K562 (cell line): ENCODE measurements around the gene APC2. TPM values are rescaled to one million over a fixed set of nuclear protein-coding genes. Genes with fewer than 3 reads are reported as not detected.

ENCODE experiments used
- ATAC-seq: fragments of 200-7000 bp; cut with Tn5 transposase; 3 replicates; pipeline ENCODE4 v1.9.1; 2020; ENCODE audit warnings: moderate library complexity
- BruUV-seq: library from RNA; stranded (reverse); fragments of 400-500 nt; replicated peaks from 2 replicates; lab custom pipeline; 2021; lab: Mats Ljungman, UMichigan
- CTCF ChIA-PET: fragments of 300-600 bp; formaldehyde crosslinking; extraction: SDS; loops from one replicate; lab custom pipeline; 2021; ENCODE audit warnings: low intra/inter-chr PET ratio; lab: Yijun Ruan, JAX
- POLR2A ChIA-PET: fragments of 300-600, 350-650 bp; sonication (Branson Sonifier 250); formaldehyde crosslinking; extraction: SDS; loops from one replicate; lab custom pipeline; 2021; ENCODE audit warnings: antibody characterized with exemption, inconsistent platforms; lab: Yijun Ruan, JAX
- DNase-seq, 4 experiments: peaks; one replicate each; pipeline versions ENCODE4 v3.0.0 to v3.0.0-alpha.2; 2011 to 2018; ENCODE audit warnings: low spot score in 3 of 4, mixed read lengths in 3 of 4; ENCODE audit errors: extremely low read depth in 1 of 4
- FAIRE-seq: peaks from 2 replicates; lab custom pipeline; 2011; peaks lifted over from hg19 to GRCh38; lab: Jason Lieb, UNC
- H2AFZ ChIP-seq: 2 replicates; pipeline ENCODE4 v1.6.0; 2011; ENCODE audit warnings: low read depth, low read length, control low read depth, inconsistent platforms
- H3K27ac ChIP-seq: fragments of 200-600 bp; 3 replicates; pipeline ENCODE4 v1.8.0; 2011; ENCODE audit warnings: low read depth, mild to moderate bottlenecking, control low read depth, inconsistent platforms, low read length, moderate library complexity, mixed read lengths; ENCODE audit errors: extremely low read depth
- H3K27me3 ChIP-seq, 2 experiments: fragments of 300-600 bp in 1 of 2; 2 replicates in 1 of 2; 3 replicates in 1 of 2; pipeline versions ENCODE4 v1.6.0 to v1.8.0; 2011; ENCODE audit warnings: inconsistent platforms in 2 of 2, low read length in 2 of 2, mild to moderate bottlenecking in 1 of 2, mixed read lengths in 1 of 2, moderate library complexity in 1 of 2; ENCODE audit not compliant: control insufficient read depth in 2 of 2, insufficient read depth in 2 of 2
- H3K36me3 ChIP-seq: fragments of 300-600 bp; 3 replicates; pipeline ENCODE4 v1.8.0; 2011; ENCODE audit warnings: mild to moderate bottlenecking, low read length, inconsistent platforms; ENCODE audit not compliant: control insufficient read depth, insufficient read depth
- H3K4me1 ChIP-seq, 2 experiments: fragments of 200-600 bp in 1 of 2; replicated peaks in 1 of 2; 2 replicates in 1 of 2; 3 replicates in 1 of 2; pipeline versions ENCODE4 v1.5.1 to v1.8.0; 2011; ENCODE audit warnings: inconsistent platforms in 2 of 2, low read length in 2 of 2, mild to moderate bottlenecking in 1 of 2, mixed read lengths in 1 of 2, moderate library complexity in 1 of 2; ENCODE audit not compliant: control insufficient read depth in 2 of 2, insufficient read depth in 2 of 2
- H3K4me2 ChIP-seq: 2 replicates; pipeline ENCODE4 v1.6.1; 2011; ENCODE audit warnings: low read length, control low read depth, inconsistent platforms, mixed read lengths; ENCODE audit not compliant: insufficient read depth
- H3K4me3 ChIP-seq: fragments of 200-600 bp; sonication (generic), shearing (Covaris generic); 2 replicates; pipeline ENCODE4 v1.5.1; 2016; ENCODE audit warnings: control low read depth, inconsistent platforms
- H3K79me2 ChIP-seq: fragments of 200-600 bp; 3 replicates; pipeline ENCODE4 v1.8.0; 2011; ENCODE audit warnings: low read length, inconsistent platforms; ENCODE audit not compliant: control insufficient read depth, insufficient read depth
- H3K9ac ChIP-seq, 2 experiments: 2 replicates each; pipeline versions ENCODE4 v1.6.0 to v1.6.1; 2011; ENCODE audit warnings: low read depth in 2 of 2, low read length in 2 of 2, control low read depth in 1 of 2, inconsistent platforms in 1 of 2, mild to moderate bottlenecking in 1 of 2, mixed read lengths in 1 of 2; ENCODE audit not compliant: insufficient read depth in 1 of 2
- H3K9me1 ChIP-seq: one replicate; pipeline ENCODE4 v1.6.0; 2011; ENCODE audit warnings: inconsistent platforms, mild to moderate bottlenecking, low read length, moderate library complexity; ENCODE audit not compliant: control insufficient read depth, insufficient read depth
- H3K9me3 ChIP-seq: replicated peaks from 2 replicates; pipeline ENCODE4 v1.5.1; 2011; ENCODE audit warnings: low read depth, low read length, inconsistent platforms; ENCODE audit not compliant: control insufficient read depth, insufficient read depth
- H4K20me1 ChIP-seq: replicated peaks from 2 replicates; pipeline ENCODE4 v1.6.1; 2011; ENCODE audit warnings: low read length, inconsistent platforms, mixed read lengths; ENCODE audit not compliant: control insufficient read depth, insufficient read depth
- RBBP5 ChIP-seq: fragments of 200-600 bp; sonication (generic); IDR thresholded peaks from 2 replicates; pipeline ENCODE4 v1.6.1; 2012; ENCODE audit warnings: borderline replicate concordance, mild to moderate bottlenecking, low read length, control low read depth, inconsistent platforms; ENCODE audit not compliant: insufficient read depth, poor library complexity, severe bottlenecking
- SIN3B ChIP-seq: fragments of 450-650 bp; IDR thresholded peaks from 2 replicates; pipeline ENCODE4 v1.6.1; 2017; ENCODE audit warnings: low read depth, mild to moderate bottlenecking, moderate library complexity
- ZKSCAN8 ChIP-seq: fragments of 200-800 bp; sonication (Bioruptor generic); IDR thresholded peaks from 2 replicates; pipeline ENCODE4 v1.6.1; 2016; ENCODE audit warnings: missing genetic modification characterization, missing compliant biosample characterization
- ZNF766 ChIP-seq: fragments of 200-800 bp; sonication (Bioruptor generic); conservative IDR thresholded peaks from 2 replicates; pipeline ENCODE4 v1.6.1; 2016; ENCODE audit warnings: missing genetic modification characterization, missing compliant biosample characterization
- WGBS: fragments of 100-300 bp; shearing (Covaris generic); methylation state at CpG from one replicate; pipeline ENCODE4 v1.1.6; 2016; ENCODE audit warnings: low coverage, mixed read lengths; ENCODE audit not compliant: insufficient coverage; ENCODE audit errors: missing lambda C conversion rate; 5-methylcytosine and 5-hydroxymethylcytosine counted together
- in situ Hi-C: fragments of 300-500 bp; cut with MboI; formaldehyde crosslinking; loops from 4 replicates; pipeline ENCODE4 v1.15.0; 2018; ENCODE audit warnings: inconsistent platforms, mixed read lengths
- intact Hi-C: fragments of 100-400 bp; cut with micrococcal nuclease; formaldehyde crosslinking; loops from 2 replicates; pipeline ENCODE4 v1.14.2; 2022
- polyA plus RNA-seq, 8 experiments: library from polyadenylated mRNA; depleted of rRNA in 4 of 8; stranded (reverse) in 5 of 8; unstranded in 3 of 8; fragments of >200 nt; fragmentation: Nextera tagmentation in 2 of 8; fragmentation: Illumina TruSeq in 1 of 8; extraction: Ambion mirVana in 2 of 8; extraction: Trizol in 1 of 8; gene quantifications; 2 replicates each; pipeline versions ENCODE4 v1.2.1 to v1.2.3, GENCODE V29; 2011 to 2014; ENCODE audit warnings: inconsistent platforms in 1 of 8, missing spikeins in 1 of 8
- total RNA-seq, 7 experiments: library from RNA; depleted of rRNA in 6 of 7; stranded (reverse); fragments of >200 nt in 6 of 7; fragmentation: Illumina TruSeq in 2 of 7; extraction: Trizol in 2 of 7; gene quantifications; 2 replicates each; pipeline versions ENCODE4 v1.2.1 to v1.2.3, GENCODE V29; 2011 to 2021; ENCODE audit warnings: low replicate concordance in 1 of 7
- TF ChIP-seq, protein P1 (sequence below): sonication (generic); formaldehyde crosslinking; IDR thresholded peaks from 2 replicates; pipeline ENCODE4 v1.9.0; 2022; ENCODE audit warnings: mild to moderate bottlenecking, missing genetic modification reagents
- TF ChIP-seq, protein P2 (sequence below): fragments of 200-800 bp; sonication (Bioruptor generic); IDR thresholded peaks from 2 replicates; pipeline ENCODE4 v1.6.1; 2017; ENCODE audit warnings: missing genetic modification characterization, missing compliant biosample characterization
- TF ChIP-seq, protein P3 (sequence below), 3 experiments: fragments of 200-800 bp in 1 of 3; sonication (Bioruptor generic) in 1 of 3; sonication (generic) in 1 of 3; formaldehyde crosslinking in 1 of 3; IDR thresholded peaks; 2 replicates each; pipeline versions ENCODE4 v1.6.1 to v1.8.0; 2016 to 2022; ENCODE audit warnings: mild to moderate bottlenecking in 2 of 3, missing compliant biosample characterization in 2 of 3, missing genetic modification characterization in 2 of 3, missing genetic modification reagents in 1 of 3

APC2 gene
- total and polyA plus RNA-seq, 9 of the 15 experiments (the other 6 are each of a cell fraction or from before 2014, with no cell fraction given), result 0.01 to 0.40 (median 0.05) TPM; not detected in 3

DNA sequence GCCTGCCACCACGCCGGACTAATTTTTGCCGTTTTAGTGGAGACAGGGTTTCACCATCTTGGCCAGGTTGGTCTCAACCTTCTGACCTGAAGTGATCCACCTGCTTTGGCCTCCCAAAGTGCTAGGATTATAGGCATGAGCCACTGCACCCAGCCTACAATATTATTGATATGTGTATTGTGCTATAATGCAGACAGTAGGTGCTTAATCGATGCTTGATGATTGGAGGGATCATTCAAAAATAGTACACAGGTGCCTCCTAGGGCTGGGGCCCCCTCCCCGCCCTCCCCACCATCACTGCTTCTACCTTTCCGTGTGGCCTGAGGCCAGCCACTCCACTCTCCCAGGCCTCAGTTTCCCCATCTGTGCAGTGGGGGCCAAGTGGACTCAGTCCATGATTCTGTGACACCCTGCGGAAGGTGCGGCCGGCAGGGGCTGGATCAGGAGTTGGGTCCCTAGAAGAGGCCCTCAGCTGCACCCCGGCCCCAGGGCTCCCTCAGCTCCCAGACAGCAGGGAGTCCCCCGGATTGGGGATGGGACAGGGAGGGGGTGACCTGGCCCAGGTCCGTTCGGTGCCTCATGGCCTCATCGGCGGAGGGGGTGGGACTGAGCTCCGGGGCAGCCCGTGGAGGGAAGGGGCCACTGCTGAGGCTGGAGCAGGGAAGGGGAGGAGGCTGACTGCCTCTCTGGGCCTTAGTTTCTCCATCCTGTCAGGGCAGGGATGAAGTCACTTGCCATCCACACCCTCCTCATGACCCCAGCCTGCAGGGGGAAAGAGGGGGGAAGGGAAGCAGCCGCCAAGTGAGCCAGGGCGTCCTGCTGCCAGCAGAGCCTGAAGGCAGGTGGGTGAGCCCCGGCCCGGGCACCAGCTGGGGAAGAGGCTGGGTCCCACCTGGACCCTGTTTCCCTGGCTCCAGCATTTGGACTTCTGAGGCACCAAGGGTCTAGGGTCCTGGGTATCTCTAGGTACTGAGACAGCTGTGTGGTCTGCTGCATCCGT is 61.7 kb downstream of the APC2 start:
- ChIA-PET CTCF (no interaction called here), POLR2A (interaction anchor here (1.0 kb wide), 3 partner anchors 9 to 35 kb away, joined by 3 to 4 read pairs (median 3); no protein-coding TSS in a partner anchor)
- Histone ChIP-seq H3K4me3 (no peak overlapping the region; the same call in 1 of the 2 replicates), H4K20me1 (no peaks in the 10 kb centered on the region), H3K27ac (no peak overlapping the region), H3K79me2 (peaks cover 11% of the 10 kb centered on the region; the same call in 2 of the 3 replicates), H3K9me1 (no peaks in the 10 kb centered on the region), H2AFZ (no peak overlapping the region), H3K27me3 (no peaks in the 10 kb centered on the region), H3K4me1 (peaks cover 12 to 65% of the 10 kb centered on the region in 2 experiments), H3K9ac (peak overlapping the region in 1 of 2 experiments; percentile 96; a peak in 2 of 4 replicates), H3K4me2 (peak overlapping the region; percentile 97; the same call in 1 of the 2 replicates), H3K9me3 (peaks cover 3% of the 10 kb centered on the region), H3K36me3 (peaks cover 4% of the 10 kb centered on the region; the same call in 1 of the 3 replicates)
- in situ Hi-C loops, result no loop called here
- no peak for ATAC-seq
- 76% methylated on average over 17 of the region's 22 CpGs for WGBS
- FAIRE-seq, result no peak
- BruUV-seq, result no TSS peak
- DNase-seq, result no peak
- intact Hi-C loops, result loop anchor here (2.0 to 5.0 kb wide), 2 partner anchors 33 to 54 kb away; partner anchors contain the start of gene C19orf25
- TF ChIP-seq ZNF766 (no peak), ZKSCAN8 (peak; percentile 87), RBBP5 (no peak), SIN3B (no peak)
- TF ChIP-seq, protein P1, sequence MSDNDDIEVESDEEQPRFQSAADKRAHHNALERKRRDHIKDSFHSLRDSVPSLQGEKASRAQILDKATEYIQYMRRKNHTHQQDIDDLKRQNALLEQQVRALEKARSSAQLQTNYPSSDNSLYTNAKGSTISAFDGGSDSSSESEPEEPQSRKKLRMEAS, result no peak
- TF ChIP-seq, protein P2, sequence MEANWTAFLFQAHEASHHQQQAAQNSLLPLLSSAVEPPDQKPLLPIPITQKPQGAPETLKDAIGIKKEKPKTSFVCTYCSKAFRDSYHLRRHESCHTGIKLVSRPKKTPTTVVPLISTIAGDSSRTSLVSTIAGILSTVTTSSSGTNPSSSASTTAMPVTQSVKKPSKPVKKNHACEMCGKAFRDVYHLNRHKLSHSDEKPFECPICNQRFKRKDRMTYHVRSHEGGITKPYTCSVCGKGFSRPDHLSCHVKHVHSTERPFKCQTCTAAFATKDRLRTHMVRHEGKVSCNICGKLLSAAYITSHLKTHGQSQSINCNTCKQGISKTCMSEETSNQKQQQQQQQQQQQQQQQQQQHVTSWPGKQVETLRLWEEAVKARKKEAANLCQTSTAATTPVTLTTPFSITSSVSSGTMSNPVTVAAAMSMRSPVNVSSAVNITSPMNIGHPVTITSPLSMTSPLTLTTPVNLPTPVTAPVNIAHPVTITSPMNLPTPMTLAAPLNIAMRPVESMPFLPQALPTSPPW (CRISPR knock-in tag), result 0 out of 2 replicates have a peak, but pooled peaks have one; percentile 11
- TF ChIP-seq, protein P3, sequence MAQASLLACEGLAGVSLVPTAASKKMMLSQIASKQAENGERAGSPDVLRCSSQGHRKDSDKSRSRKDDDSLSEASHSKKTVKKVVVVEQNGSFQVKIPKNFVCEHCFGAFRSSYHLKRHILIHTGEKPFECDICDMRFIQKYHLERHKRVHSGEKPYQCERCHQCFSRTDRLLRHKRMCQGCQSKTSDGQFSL (CRISPR knock-in tag; IDR thresholded peaks at IDR 0.05), result peak; percentile 19; the same call in 1 of the 2 replicates
- TF ChIP-seq, protein P3 (tag; IDR thresholded peaks at IDR 0.05), result no peak
